B cell (primary cell): ENCODE measurements around the gene GRB10. TPM values are rescaled to one million over a fixed set of nuclear protein-coding genes. Genes with fewer than 3 reads are reported as not detected.

Source experiments
- ATAC-seq: fragments of 200-7000 bp; cut with Tn5 transposase; one replicate; pipeline ENCODE4 v1.10.0; 2021; ENCODE audit warnings: low read depth, mild to moderate bottlenecking, moderate number of reproducible peaks, moderate library complexity
- CTCF ChIA-PET: fragments of 350-600 bp; sonication (Branson Sonifier 250); formaldehyde crosslinking; loops from one replicate; lab custom pipeline; 2021; ENCODE audit warnings: antibody characterized with exemption, inconsistent platforms; lab: Charles Lee
- POLR2A ChIA-PET: fragments of 350-600 bp; sonication (Branson Sonifier 250); formaldehyde crosslinking; loops from one replicate; lab custom pipeline; 2021; ENCODE audit warnings: antibody characterized with exemption; lab: Charles Lee
- DNase-seq: peaks from one replicate; pipeline ENCODE4 v3.0.0; 2013
- H2AFZ ChIP-seq: 2 replicates; pipeline ENCODE4 v1.6.1; 2012; ENCODE audit warnings: mild to moderate bottlenecking, low read depth, low read length; ENCODE audit not compliant: insufficient read depth, poor library complexity, severe bottlenecking
- H3K27ac ChIP-seq, 2 donors: 1 replicate in 1 of 2; 2 replicates in 1 of 2; pipeline ENCODE4 v1.5.1; 2012 to 2013; ENCODE audit warnings: low read length in 2 of 2, mild to moderate bottlenecking in 2 of 2, moderate library complexity in 1 of 2
- H3K27me3 ChIP-seq, 4 experiments: fragments of 200-600 bp in 1 of 4; sonication (generic) in 1 of 4; replicated peaks in 1 of 4; 1 replicate in 2 of 4; 2 replicates in 2 of 4; pipeline versions ENCODE4 v1.6.1 to v1.7.0; 2013 to 2016; ENCODE audit warnings: low read length in 3 of 4, mild to moderate bottlenecking in 2 of 4, mixed read lengths in 1 of 4, moderate library complexity in 1 of 4; ENCODE audit not compliant: insufficient read depth in 4 of 4, control insufficient read depth in 3 of 4; ENCODE audit errors: control extremely low read depth in 1 of 4
- H3K36me3 ChIP-seq, 2 experiments: replicated peaks in 1 of 2; 1 replicate in 1 of 2; 2 replicates in 1 of 2; pipeline versions ENCODE4 v1.6.1 to v1.7.1; 2013; ENCODE audit warnings: low read length in 1 of 2; ENCODE audit not compliant: insufficient read depth in 2 of 2, control insufficient read depth in 1 of 2; ENCODE audit errors: control extremely low read depth in 1 of 2, extremely low read depth in 1 of 2
- H3K4me1 ChIP-seq, 2 donors: fragments of 200-600 bp in 1 of 2; sonication (generic) in 1 of 2; 1 replicate in 1 of 2; 2 replicates in 1 of 2; pipeline versions ENCODE4 v1.5.1 to v1.6.1; 2013 to 2017; ENCODE audit warnings: low read length in 2 of 2; ENCODE audit not compliant: control insufficient read depth in 2 of 2, insufficient read depth in 2 of 2
- H3K4me2 ChIP-seq: replicated peaks from 2 replicates; pipeline ENCODE3; 2012; ENCODE audit warnings: mild to moderate bottlenecking, low read depth, low read length; ENCODE audit not compliant: poor library complexity, severe bottlenecking
- H3K4me3 ChIP-seq, 5 experiments: fragments of 200-600 bp in 1 of 5; sonication (generic) in 1 of 5; 1 replicate in 3 of 5; 2 replicates in 2 of 5; pipeline versions ENCODE4 v1.5.1 to v1.7.0; 2011 to 2016; ENCODE audit warnings: low read length in 4 of 5, mild to moderate bottlenecking in 4 of 5, low read depth in 2 of 5, control low read depth in 1 of 5, moderate library complexity in 1 of 5; ENCODE audit not compliant: insufficient read depth in 1 of 5; ENCODE audit errors: control extremely low read depth in 1 of 5, extremely low read depth in 1 of 5
- H3K79me2 ChIP-seq: fragments of 200-600 bp; sonication (generic); one replicate; pipeline ENCODE4 v1.6.0; 2016; ENCODE audit warnings: low read length; ENCODE audit not compliant: control insufficient read depth, insufficient read depth
- H3K9ac ChIP-seq: fragments of 200-600 bp; sonication (generic); 2 replicates; pipeline ENCODE4 v1.6.1; 2017; ENCODE audit warnings: mild to moderate bottlenecking, low read length, moderate library complexity
- H3K9me3 ChIP-seq, 3 donors: one replicate each; pipeline versions ENCODE4 v1.6.1 to v1.7.1; 2013; ENCODE audit warnings: low read length in 2 of 3; ENCODE audit not compliant: control insufficient read depth in 2 of 3, insufficient read depth in 1 of 3; ENCODE audit errors: control extremely low read depth in 1 of 3
- H4K20me1 ChIP-seq: 2 replicates; pipeline ENCODE4 v1.6.0; 2012; ENCODE audit warnings: mild to moderate bottlenecking, low read length; ENCODE audit not compliant: insufficient read depth, control insufficient read depth, poor library complexity, severe bottlenecking
- H3K27ac Mint-ChIP-seq: one replicate; pipeline ENCODE4 v1.8.0; 2021; ENCODE audit warnings: mixed read lengths
- H3K27me3 Mint-ChIP-seq: one replicate; pipeline ENCODE4 v1.8.0; 2021; ENCODE audit warnings: mixed read lengths
- H3K4me1 Mint-ChIP-seq: one replicate; pipeline ENCODE4 v1.8.0; 2021; ENCODE audit warnings: mixed read lengths
- H3K4me3 Mint-ChIP-seq: one replicate; pipeline ENCODE4 v1.8.0; 2021; ENCODE audit warnings: mixed read lengths
- H3K9me3 Mint-ChIP-seq: one replicate; pipeline ENCODE4 v1.8.0; 2022; ENCODE audit warnings: mixed read lengths; ENCODE audit not compliant: insufficient read depth
- CTCF ChIP-seq: fragments of 200-600 bp; IDR thresholded peaks from one replicate; pipeline ENCODE4 v1.8.0; 2022; ENCODE audit warnings: antibody characterized with exemption, mild to moderate bottlenecking
- EZH2 ChIP-seq: IDR thresholded peaks from 2 replicates; pipeline ENCODE4 v1.6.1; 2012; ENCODE audit warnings: borderline replicate concordance, low read depth, mild to moderate bottlenecking, moderate library complexity, low read length; ENCODE audit not compliant: insufficient read depth, poor library complexity, severe bottlenecking
- WGBS: methylation state at CpG from one replicate; pipeline ENCODE4 v1.1.5; 2013; ENCODE audit warnings: missing lambda C conversion rate; ENCODE audit not compliant: insufficient coverage; 5-methylcytosine and 5-hydroxymethylcytosine counted together
- intact Hi-C: fragments of 100-400 bp; cut with micrococcal nuclease; formaldehyde crosslinking; loops from one replicate; pipeline ENCODE4 v1.10.0; 2022
- polyA plus RNA-seq: library from polyadenylated mRNA; depleted of rRNA; stranded (reverse); fragments of >200 nt; gene quantifications from 2 replicates; pipeline ENCODE4 v1.2.3, GENCODE V29; 2012
- total RNA-seq, 2 donors: library from RNA; stranded (reverse); fragments of 120-200 nt in 1 of 2; gene quantifications; 1 replicate in 1 of 2; 2 replicates in 1 of 2; pipeline versions ENCODE4 v1.2.3 to v1.2.4, GENCODE V29; 2013 to 2022

Gene GRB10
- total and polyA plus RNA-seq, 2 donors (not counting 1 experiment from before 2014, with no cell fraction given), result 0.04 TPM; not detected in 1

- Mint-ChIP-seq H3K4me1 (peaks cover 6% of the 10 kb centered on the region), H3K4me3 (no peak overlapping the region), H3K9me3 (peaks cover 3% of the 10 kb centered on the region), H3K27ac (no peak overlapping the region), H3K27me3 (peaks cover 56% of the 10 kb centered on the region)
- intact Hi-C loops, result no loop called here
- no peak for TF ChIP-seq EZH2
- no peak for TF ChIP-seq CTCF
- ATAC-seq (no peak), DNase-seq (no peak)
- no peaks in the 10 kb centered on the region for H3K79me2 ChIP-seq
- no peak overlapping the region for H3K9ac ChIP-seq
- no peak overlapping the region for H2AFZ ChIP-seq
- peaks cover 0 to 25% (median 6%) of the 10 kb centered on the region in 4 experiments for H3K27me3 ChIP-seq
- H3K27ac ChIP-seq, result no peak overlapping the region
- WGBS, result 97% methylated on average over 3 of the region's 6 CpGs
- CTCF ChIA-PET, result no interaction called here
- no peak overlapping the region for H3K4me3 ChIP-seq
- POLR2A ChIA-PET, result no interaction called here
- H3K9me3 ChIP-seq, result peaks cover 0 to 29% (median 6%) of the 10 kb centered on the region in 3 donors
- H3K36me3 ChIP-seq, result no peaks in the 10 kb centered on the region
- no peak overlapping the region for H3K4me2 ChIP-seq
- peaks cover 0 to 4% of the 10 kb centered on the region in 2 donors for H3K4me1 ChIP-seq
- no peaks in the 10 kb centered on the region for H4K20me1 ChIP-seq
Measured at GRCh38 chr7:50785346-50785745, 2.6 kb upstream of the GRB10 start.

GRCh38 chr7:50783801-50784507, 1.3 kb upstream of the GRB10 start:
- H3K4me3 Mint-ChIP-seq, result no peak overlapping the region
- TF ChIP-seq EZH2 (no peak), CTCF (no peak)
- intact Hi-C loops, result no loop called here

More at GRCh38 chr7:50783801-50784507, 1.3 kb upstream of the GRB10 start:
- Histone ChIP-seq H3K4me1 (peaks cover 0 to 4% of the 10 kb centered on the region in 2 donors), H3K36me3 (no peaks in the 10 kb centered on the region), H2AFZ (no peak overlapping the region), H3K27ac (no peak overlapping the region), H3K27me3 (peaks cover 0 to 24% (median 5%) of the 10 kb centered on the region in 4 experiments), H3K79me2 (no peaks in the 10 kb centered on the region), H3K9me3 (peaks cover 0 to 25% (median 6%) of the 10 kb centered on the region in 3 donors), H3K4me3 (no peak overlapping the region), H4K20me1 (no peaks in the 10 kb centered on the region), H3K4me2 (no peak overlapping the region), H3K9ac (no peak overlapping the region)
- no peak for DNase-seq
- no peak for ATAC-seq
- Mint-ChIP-seq H3K4me1 (peaks cover 6% of the 10 kb centered on the region), H3K27me3 (peaks cover 45% of the 10 kb centered on the region), H3K9me3 (peaks cover 3% of the 10 kb centered on the region), H3K27ac (no peak overlapping the region)
- CTCF ChIA-PET, result no interaction called here
- POLR2A ChIA-PET, result no interaction called here
- WGBS, result 96% methylated on average over 11 of the region's 12 CpGs
